ENCODE results near the gene PSME3IP1. TPM values are rescaled to one million over a fixed set of nuclear protein-coding genes. Genes with fewer than 3 reads are reported as not detected.

Gene PSME3IP1
- total RNA-seq, 1 donor from 2014 or later = 80.5 TPM

DNA sequence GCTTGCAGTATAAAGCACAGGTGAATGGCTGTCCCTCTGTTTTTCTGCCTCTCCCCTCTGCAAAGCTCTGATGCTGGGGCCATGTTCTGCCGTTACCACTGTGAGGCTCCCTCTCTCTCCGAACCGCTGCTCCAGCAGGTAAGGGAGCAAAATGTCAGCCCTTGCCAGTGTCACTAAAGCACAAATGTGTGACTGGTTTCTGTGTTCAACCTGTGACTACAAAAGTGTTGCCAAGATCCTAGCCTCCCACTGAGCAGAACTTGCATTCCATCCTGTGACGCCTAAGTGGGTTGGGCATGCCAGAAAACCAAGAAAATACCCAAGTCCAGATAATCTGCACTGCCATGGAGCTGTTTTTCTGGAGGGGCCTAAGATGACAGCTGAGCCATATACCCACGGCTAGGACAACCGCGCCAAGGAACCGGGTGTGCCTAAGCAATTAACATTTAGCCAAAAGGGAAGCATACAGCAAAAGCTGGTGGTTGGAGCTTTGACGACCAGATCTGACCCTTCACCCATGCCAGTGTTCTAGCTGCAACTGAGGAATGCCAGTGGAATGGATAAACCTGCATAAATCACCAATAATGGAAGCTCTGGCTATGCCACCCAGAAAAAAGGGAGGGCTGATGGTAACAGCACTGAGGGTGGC lies 35.0 kb downstream of the PSME3IP1 start:
- ATAC-seq = no peak
- intact Hi-C loops (cut with DNase I) = no loop called here
- no peak for DNase-seq (ENCODE audit: low spot score)

GRCh38 chr16:57149391-57149790 lies 36.4 kb downstream of the PSME3IP1 start:
- intact Hi-C loops (cut with DNase I) = no loop called here
- peak; percentile 46 for DNase-seq (ENCODE audit: low spot score)
- ATAC-seq = no peak

DNA sequence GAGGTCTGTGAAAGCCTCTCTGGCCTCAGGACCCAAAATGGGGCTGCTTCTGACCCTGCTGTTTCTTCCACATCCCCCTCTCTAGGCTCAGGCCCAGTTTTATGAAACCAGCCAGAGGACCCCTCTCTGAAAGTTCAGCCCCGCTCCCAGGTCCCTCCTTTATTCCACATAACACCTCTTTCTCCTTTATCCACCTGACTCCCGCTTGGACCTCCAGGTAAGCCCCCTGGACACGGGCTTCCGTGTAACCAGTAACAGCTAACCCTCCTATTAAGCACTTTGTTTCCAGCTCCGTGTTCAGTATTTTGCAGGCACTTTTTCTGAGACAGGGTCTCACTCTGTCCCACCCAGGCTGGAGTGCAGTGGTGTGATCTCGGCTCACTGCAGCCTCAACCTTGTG lies 37.4 kb downstream of the PSME3IP1 start:
- DNase-seq (ENCODE audit: low spot score) (peak; percentile 45), ATAC-seq (no peak)
- intact Hi-C loops (cut with DNase I) = no loop called here

GRCh38 chr16:57147381-57148221 lies 38.2 kb downstream of the PSME3IP1 start:
- DNase-seq (ENCODE audit: low spot score) (no peak), ATAC-seq (peak; percentile 61)
- intact Hi-C loops (cut with DNase I) = no loop called here

DNA sequence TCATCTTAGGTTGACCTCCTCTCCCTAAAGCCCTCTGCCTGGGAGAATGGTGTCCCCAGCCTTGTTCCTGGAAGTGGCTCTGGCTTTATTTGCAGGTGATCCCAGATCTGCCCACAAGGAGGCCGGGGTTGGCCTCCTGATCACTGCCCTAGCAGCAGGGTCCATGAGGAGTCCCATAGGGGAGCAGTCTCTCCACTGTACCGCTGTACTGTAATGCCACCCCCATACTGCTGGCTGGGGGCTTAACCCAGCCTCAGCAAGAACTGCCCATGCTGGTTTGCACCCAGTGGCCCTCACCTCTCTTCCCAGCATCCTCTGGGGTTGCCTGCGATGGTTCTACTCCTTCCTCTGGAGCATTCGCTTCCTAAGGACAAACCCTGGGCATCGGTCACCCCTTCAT lies 39.1 kb downstream of the PSME3IP1 start:
- intact Hi-C loops (cut with DNase I) = no loop called here
- DNase-seq (ENCODE audit: low spot score) = no peak
- no peak for ATAC-seq

DNA sequence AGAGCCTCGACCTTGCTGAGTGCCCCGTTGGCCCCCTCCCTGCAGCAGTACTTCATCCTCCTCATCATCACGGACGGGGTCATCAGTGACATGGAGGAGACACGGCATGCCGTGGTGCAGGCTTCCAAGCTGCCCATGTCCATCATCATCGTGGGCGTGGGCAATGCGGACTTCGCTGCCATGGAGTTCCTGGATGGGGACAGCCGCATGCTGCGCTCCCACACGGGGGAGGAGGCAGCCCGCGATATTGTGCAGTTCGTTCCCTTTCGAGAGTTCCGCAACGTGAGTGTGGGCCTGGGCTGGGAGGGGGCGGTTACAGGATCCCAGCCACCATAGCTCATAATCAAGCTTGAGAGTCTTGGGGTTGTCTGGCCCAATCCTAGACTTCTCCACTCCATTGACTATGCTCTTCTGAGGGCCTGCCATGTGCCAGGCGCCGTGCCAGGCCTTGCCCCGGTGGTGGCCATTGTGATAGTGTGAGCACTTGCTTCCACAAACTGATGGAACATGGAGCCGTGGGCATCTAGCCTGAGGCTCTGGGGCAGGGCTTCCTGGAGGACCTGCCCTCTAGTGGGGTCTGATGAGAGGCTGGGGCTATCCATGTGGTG lies 39.7 kb downstream of the PSME3IP1 start:
- ATAC-seq (no peak), DNase-seq (ENCODE audit: low spot score) (peak; percentile 58)
- intact Hi-C loops (cut with DNase I) = no loop called here

GRCh38 chr16:57145046-57146021 lies 40.5 kb downstream of the PSME3IP1 start:
- peak; percentile 33 for DNase-seq (ENCODE audit: low spot score)
- intact Hi-C loops (cut with DNase I) = no loop called here
- no peak for ATAC-seq

GRCh38 chr16:57144027-57144426 lies 41.8 kb downstream of the PSME3IP1 start:
- ATAC-seq (no peak), DNase-seq (ENCODE audit: low spot score) (peak; percentile 30)
- intact Hi-C loops (cut with DNase I) = no loop called here

- ATAC-seq = peak; percentile 38
- peak; percentile 70 for DNase-seq (ENCODE audit: low spot score)
- intact Hi-C loops (cut with DNase I) = no loop called here
Observed at GRCh38 chr16:57143149-57143921, 42.5 kb downstream of the PSME3IP1 start.

DNA sequence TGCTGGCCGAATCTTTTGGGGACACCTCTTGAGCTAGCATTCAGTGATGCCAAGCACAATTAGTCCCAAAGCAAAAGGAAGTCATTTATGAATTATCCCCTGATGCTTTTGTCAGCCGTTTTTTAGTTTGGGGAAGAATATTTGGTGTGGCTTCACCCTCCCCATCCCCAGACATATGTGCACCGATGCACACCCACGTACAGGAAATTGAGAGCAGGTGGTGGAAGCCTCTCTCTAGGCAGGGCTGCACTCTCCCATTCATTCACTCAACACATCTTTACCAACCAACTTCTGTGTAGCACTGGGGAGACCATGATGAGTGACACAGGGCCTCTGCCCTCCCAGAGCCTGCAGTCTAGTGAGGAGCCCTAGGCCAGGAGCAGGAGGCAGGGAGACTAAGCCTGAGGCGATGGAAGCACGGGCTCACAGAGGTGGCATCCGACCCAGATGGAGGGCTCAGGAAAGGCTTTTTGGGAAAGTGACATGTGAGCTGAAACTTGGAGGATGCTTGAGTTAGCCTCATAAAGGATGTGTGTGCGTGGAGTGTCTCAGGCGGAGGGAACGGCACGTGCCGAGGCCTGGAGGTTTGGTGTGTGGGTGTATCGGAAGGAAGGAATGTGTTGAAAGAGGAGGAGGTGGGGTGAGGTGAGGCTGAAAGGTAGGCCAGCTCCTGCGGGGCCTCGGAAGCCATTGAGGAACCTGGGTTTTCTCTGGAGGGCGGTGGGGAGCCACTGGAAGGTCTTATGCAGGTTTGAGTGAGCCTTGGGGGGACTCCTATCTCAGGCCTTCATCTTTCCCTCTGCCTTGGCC lies 43.8 kb downstream of the PSME3IP1 start:
- DNase-seq (ENCODE audit: low spot score) (peak; percentile 47), ATAC-seq (no peak)
- intact Hi-C loops (cut with DNase I) = no loop called here

DNA sequence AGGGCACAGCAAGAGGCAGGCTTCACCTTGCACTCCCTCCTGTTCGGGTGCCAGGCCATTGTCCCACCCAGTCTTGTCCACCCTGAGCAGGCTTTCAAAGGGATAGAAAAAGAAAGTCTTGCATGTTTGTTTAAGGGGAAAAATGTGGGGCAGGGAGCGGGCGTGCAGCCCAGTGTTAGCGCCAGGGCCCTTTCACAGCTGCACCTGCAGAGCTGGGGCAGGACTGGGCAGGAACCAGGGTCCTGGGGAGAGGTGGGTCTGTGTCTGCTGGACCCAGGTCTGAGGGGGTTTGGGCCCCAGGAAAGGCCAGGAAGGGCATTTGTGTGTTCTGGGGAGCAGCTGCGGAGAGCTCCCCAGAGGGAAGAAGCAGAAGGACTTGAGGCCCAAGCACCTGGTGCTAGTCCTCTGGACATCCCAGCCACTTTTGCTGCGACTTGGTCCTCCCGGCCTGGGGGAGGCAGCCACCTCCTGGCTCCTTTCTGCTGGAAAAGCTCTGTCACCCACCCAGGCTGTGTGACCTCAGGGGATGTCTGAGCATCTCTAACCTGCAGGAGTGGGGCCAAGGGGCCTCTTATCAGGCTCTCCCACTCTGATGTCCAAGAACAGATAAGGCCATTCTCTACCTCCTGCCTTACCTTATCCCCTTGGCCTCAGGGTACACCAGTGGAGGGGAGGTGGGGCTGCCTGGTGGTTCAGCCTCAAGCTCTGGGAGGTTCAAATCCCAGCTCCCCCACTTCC lies 44.7 kb downstream of the PSME3IP1 start:
- DNase-seq (ENCODE audit: low spot score) = peak; percentile 47
- intact Hi-C loops (cut with DNase I) = no loop called here
- ATAC-seq = no peak

DNA sequence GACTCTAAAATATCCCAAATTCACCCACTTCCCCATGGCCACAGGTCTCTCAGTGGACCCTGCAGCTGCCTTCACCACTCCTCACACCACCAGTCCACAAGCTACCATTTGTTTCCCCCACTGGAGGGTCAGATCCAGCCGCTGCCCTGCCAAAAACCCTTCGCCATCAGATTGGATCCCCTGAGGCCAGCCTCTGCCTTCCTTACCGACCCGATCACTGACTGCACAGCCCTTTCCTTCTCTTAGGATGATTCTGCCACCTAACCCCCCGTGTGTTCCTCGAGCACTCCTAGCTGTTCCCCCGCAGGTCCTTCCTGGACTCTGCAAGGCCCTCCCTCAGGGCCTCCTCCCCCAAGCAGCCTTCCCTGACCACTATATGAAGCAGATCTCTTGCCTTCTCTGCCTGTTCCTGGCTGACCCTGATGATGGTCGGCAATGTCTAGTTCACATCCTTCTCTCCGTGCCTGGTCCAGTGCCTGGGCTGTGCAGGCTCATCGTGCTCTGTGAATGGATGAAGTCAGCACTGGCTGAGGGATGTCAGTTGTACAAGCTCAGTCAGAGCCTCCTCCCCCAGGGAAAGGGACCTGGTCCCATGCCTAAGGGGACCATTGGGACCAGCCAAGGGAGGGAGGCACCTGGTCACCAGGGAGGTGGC lies 47.4 kb downstream of the PSME3IP1 start:
- no peak for ATAC-seq
- peak; percentile 44 for DNase-seq (ENCODE audit: low spot score)
- intact Hi-C loops (cut with DNase I) = no loop called here

- DNase-seq (ENCODE audit: low spot score) = no peak
- intact Hi-C loops (cut with DNase I) = no loop called here
- no peak for ATAC-seq
Observed at GRCh38 chr16:57137566-57138273, 48.1 kb downstream of the PSME3IP1 start.

DNA sequence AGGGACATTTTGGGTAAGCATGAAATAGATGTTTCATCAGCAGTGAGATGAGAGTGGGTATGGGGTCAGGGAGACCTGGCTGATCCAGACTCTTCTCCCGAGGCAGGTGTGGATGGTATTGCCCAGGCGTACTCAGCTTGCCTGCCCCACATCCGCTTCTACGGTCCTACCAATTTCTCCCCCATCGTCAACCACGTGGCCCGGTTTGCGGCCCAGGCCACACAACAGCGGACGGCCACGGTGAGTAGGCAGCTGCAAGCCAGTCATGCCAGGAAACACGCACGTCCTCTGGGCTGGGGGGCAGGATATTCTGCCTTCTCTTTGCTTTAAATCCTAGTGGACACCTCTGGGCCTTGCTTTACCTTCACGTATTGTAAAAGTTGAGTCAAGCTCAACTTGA lies 48.8 kb downstream of the PSME3IP1 start:
- ATAC-seq (no peak), DNase-seq (ENCODE audit: low spot score) (no peak)
- intact Hi-C loops (cut with DNase I) = no loop called here

- ATAC-seq (no peak), DNase-seq (ENCODE audit: low spot score) (no peak)
- intact Hi-C loops (cut with DNase I) = no loop called here
Observed at GRCh38 chr16:57134982-57135381, 50.9 kb downstream of the PSME3IP1 start.

- no peak for ATAC-seq
- no peak for DNase-seq (ENCODE audit: low spot score)
- intact Hi-C loops (cut with DNase I) = no loop called here
Observed at GRCh38 chr16:57133886-57134285, 52.0 kb downstream of the PSME3IP1 start.
